Mesodermal cell (in vitro differentiated cells): Measurements from ENCODE around the gene SMG6.

Source experiments
- H3K27ac ChIP-seq: 2 replicates; pipeline ENCODE4 v1.7.0; 2013; ENCODE audit warnings: mild to moderate bottlenecking, low read depth, low read length, moderate library complexity; ENCODE audit not compliant: severe bottlenecking
- H3K36me3 ChIP-seq: 2 replicates; pipeline ENCODE4 v1.7.1; 2013; ENCODE audit warnings: mild to moderate bottlenecking, low read length, moderate library complexity; ENCODE audit not compliant: control insufficient read depth, insufficient read depth
- H3K4me1 ChIP-seq: one replicate; pipeline ENCODE4 v1.7.1; 2013; ENCODE audit warnings: mild to moderate bottlenecking, low read length; ENCODE audit not compliant: insufficient read depth, control insufficient read depth, poor library complexity, severe bottlenecking
- H3K4me3 ChIP-seq: 2 replicates; pipeline ENCODE4 v1.7.0; 2013; ENCODE audit warnings: low read length, control low read depth, mild to moderate bottlenecking; ENCODE audit not compliant: insufficient read depth, poor library complexity, severe bottlenecking; ENCODE audit errors: extremely low read depth
- H3K9me3 ChIP-seq: 2 replicates; pipeline ENCODE4 v1.7.1; 2013; ENCODE audit warnings: mild to moderate bottlenecking, low read length, moderate library complexity; ENCODE audit not compliant: control insufficient read depth
- WGBS, 2 experiments: methylation state at CpG; one replicate each; pipeline ENCODE4 v1.1.5; 2013; ENCODE audit warnings: missing lambda C conversion rate in 2 of 2; ENCODE audit not compliant: insufficient coverage in 2 of 2; 5-methylcytosine and 5-hydroxymethylcytosine counted together

The SMG6 gene

DNA sequence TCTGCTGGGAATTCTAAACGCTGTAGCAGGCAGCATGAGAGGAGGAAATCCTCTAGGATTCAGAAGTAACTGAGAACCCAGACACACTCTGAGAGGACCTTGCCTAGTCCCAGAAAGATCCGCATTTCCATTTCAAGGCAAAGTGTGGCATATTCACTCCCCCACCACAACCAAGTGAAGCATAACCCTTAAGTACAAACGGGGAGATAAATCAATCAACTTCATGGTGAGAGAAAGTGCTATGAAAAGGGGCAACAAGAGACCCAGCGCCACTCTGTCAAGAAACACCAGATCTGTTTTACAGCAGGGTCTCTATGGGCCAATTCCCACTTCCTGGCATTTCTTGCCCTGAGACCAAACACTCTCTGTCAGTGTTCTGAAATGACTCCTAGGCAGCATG, 68.3 kb downstream of the SMG6 start:
- 92 to 94% methylated on average over 2 of the region's 4 CpGs for WGBS, 2 experiments
- no peaks in the 10 kb centered on the region for H3K9me3 ChIP-seq
- peaks cover 39% of the 10 kb centered on the region for H3K36me3 ChIP-seq
- no peak overlapping the region for H3K4me3 ChIP-seq
- H3K4me1 ChIP-seq: peaks cover 38% of the 10 kb centered on the region
- H3K27ac ChIP-seq: no peak overlapping the region

DNA sequence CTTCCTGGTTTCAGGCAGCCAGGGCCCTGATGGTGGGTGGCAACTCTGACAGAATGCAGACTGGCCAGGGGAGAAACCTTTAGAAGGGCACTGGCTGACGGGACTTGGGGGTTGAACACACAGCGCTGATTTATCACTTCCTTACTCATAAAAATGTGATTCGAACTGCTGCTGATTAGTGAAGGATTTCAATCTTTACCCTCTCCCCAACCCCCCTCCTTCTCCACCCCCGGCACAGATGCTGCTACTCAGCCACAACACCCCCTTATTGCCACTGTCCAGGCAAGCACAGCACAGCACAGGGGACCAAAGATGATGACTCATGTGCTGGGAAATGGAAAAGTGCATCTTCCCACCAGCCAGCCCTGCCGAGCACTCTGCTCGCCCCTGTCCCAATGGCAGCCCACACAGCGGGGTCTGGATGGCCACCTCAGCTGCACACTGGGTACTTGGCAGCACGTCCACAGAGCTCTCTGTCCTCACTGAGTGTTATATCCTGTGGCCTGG, 70.1 kb downstream of the SMG6 start:
- Histone ChIP-seq H3K9me3 (no peaks in the 10 kb centered on the region), H3K36me3 (peaks cover 49% of the 10 kb centered on the region), H3K4me3 (no peak overlapping the region), H3K4me1 (peaks cover 27% of the 10 kb centered on the region), H3K27ac (peak overlapping the region; percentile 30)
- 90 to 94% methylated on average over 4 to 5 of the region's 8 CpGs for WGBS, 2 experiments

- 89 to 92% methylated on average over 8 to 9 of the region's 9 CpGs for WGBS, 2 experiments
- no peak overlapping the region for H3K27ac ChIP-seq
- H3K4me1 ChIP-seq: peaks cover 19% of the 10 kb centered on the region
- peaks cover 39% of the 10 kb centered on the region for H3K36me3 ChIP-seq
- no peaks in the 10 kb centered on the region for H3K9me3 ChIP-seq
- H3K4me3 ChIP-seq: no peak overlapping the region
These were observed 71.3 kb downstream of the SMG6 start for GRCh38 chr17:2232244-2232638.

GRCh38 chr17:2230877-2231276, 72.7 kb downstream of the SMG6 start:
- Histone ChIP-seq H3K4me1 (peaks cover 18% of the 10 kb centered on the region), H3K36me3 (peaks cover 32% of the 10 kb centered on the region), H3K9me3 (no peaks in the 10 kb centered on the region), H3K27ac (no peak overlapping the region), H3K4me3 (no peak overlapping the region)
- WGBS, 2 experiments: 84 to 96% methylated on average over 5 of the region's 6 CpGs

- Histone ChIP-seq H3K9me3 (no peaks in the 10 kb centered on the region), H3K36me3 (peaks cover 23% of the 10 kb centered on the region), H3K4me1 (peaks cover 20% of the 10 kb centered on the region), H3K27ac (no peak overlapping the region), H3K4me3 (no peak overlapping the region)
- WGBS, 2 experiments: 94 to 96% methylated on average over 2 to 5 of the region's 6 CpGs
These were observed 76.4 kb downstream of the SMG6 start for GRCh38 chr17:2227025-2227699.

GRCh38 chr17:2223617-2223927, 80.0 kb downstream of the SMG6 start:
- Histone ChIP-seq H3K4me1 (peaks cover 11% of the 10 kb centered on the region), H3K9me3 (no peaks in the 10 kb centered on the region), H3K36me3 (peaks cover 23% of the 10 kb centered on the region), H3K27ac (no peak overlapping the region), H3K4me3 (no peak overlapping the region)

DNA sequence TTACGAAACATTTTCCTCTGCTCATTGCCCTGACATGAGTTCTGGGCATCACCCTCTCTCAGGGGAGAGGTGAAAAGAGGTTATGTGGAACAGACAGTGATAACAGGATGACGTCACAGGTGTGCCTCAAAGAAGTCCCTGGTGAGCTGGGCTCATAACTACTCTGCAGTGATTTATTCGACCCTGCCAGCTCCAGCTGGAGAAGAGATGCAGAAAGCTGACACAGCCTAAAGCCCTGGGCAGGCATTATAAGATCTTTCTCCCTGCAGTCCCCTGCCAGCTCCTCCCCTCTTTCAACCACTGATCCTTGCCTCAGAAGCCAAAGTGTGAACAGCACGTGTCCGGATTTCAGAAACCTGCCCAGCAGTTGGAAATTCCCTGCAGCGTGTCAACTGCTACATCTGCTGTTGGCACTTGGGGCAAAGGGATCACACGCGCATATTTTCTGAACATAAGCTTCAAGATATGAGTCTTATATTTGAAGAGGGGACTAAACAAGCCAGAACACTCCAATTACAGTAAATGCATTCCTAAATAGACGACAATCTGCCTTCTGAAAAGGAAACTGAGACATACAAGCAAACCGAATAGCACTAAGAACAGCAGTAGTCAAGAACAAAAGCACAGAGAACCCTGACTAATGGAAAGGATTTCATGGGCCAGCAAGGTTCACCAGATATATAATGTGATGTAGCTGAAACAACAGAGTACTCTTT, 80.5 kb downstream of the SMG6 start:
- H3K36me3 ChIP-seq: peaks cover 26% of the 10 kb centered on the region

DNA sequence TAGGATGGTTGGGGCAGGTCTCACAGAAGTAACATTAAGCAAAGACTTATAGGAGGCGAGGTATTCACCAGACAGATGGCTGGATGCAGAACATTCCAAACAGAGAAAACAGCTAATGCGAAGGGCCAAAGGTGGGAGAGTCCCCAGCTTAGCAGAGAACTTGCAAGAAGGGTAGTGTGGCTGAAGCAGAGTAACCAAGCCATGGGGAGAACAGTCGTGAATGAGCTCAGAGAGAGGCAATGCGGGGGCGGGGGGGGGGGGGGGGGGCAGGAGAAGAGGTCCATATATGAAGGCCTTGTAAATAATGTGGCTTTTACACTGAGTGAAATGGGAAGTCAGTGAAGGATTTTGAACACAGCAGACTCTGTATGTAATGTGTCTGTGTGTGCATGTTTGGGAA, 81.3 kb downstream of the SMG6 start:
- peak overlapping the region; percentile 33 for H3K27ac ChIP-seq
- WGBS, 2 experiments: 86 to 93% methylated on average over 3 to 4 of the region's 5 CpGs
- H3K4me3 ChIP-seq: no peak overlapping the region
- peaks cover 26% of the 10 kb centered on the region for H3K36me3 ChIP-seq
- H3K9me3 ChIP-seq: no peaks in the 10 kb centered on the region
- H3K4me1 ChIP-seq: peaks cover 11% of the 10 kb centered on the region

More for the DNA sequence above, 80.5 kb downstream of the SMG6 start:
- H3K4me3 ChIP-seq: no peak overlapping the region
- no peaks in the 10 kb centered on the region for H3K9me3 ChIP-seq
- H3K4me1 ChIP-seq: peaks cover 11% of the 10 kb centered on the region
- 78 to 87% methylated on average over 4 to 5 of the region's 10 CpGs for WGBS, 2 experiments
- peak overlapping the region; percentile 33 for H3K27ac ChIP-seq

- Histone ChIP-seq H3K27ac (no peak overlapping the region), H3K4me3 (no peak overlapping the region), H3K9me3 (no peaks in the 10 kb centered on the region), H3K36me3 (peaks cover 22% of the 10 kb centered on the region), H3K4me1 (peaks cover 39% of the 10 kb centered on the region)
- WGBS, 2 experiments: 98% methylated on average over 7 to 8 of the region's 8 CpGs
These were observed 85.2 kb downstream of the SMG6 start for GRCh38 chr17:2218426-2218825.

- 48 to 57% methylated on average over 11 to 15 of the region's 18 CpGs for WGBS, 2 experiments
- H3K4me3 ChIP-seq: no peak overlapping the region
- H3K27ac ChIP-seq: peak overlapping the region; percentile 92
- H3K36me3 ChIP-seq: peaks cover 22% of the 10 kb centered on the region
- H3K4me1 ChIP-seq: peaks cover 41% of the 10 kb centered on the region
- no peaks in the 10 kb centered on the region for H3K9me3 ChIP-seq
These were observed 87.8 kb downstream of the SMG6 start for GRCh38 chr17:2215616-2216364.
